NCI-H2081 (cell line): ENCODE data around the gene KNCN.

Experiments
- DNase-seq, 2 experiments: peaks; one replicate each; lab custom pipeline; 2025; lab: John Stamatoyannopoulos, UW

The KNCN gene

GRCh38 chr1:46497665-46498064 lies 53.8 kb downstream of the KNCN start:
- no peak for DNase-seq

- DNase-seq, result no peak
Observed at GRCh38 chr1:46497020-46497419, 54.4 kb downstream of the KNCN start.

- DNase-seq, result no peak
Observed at GRCh38 chr1:46496505-46496904, 54.9 kb downstream of the KNCN start.

GRCh38 chr1:46495778-46496177 lies 55.7 kb downstream of the KNCN start:
- no peak for DNase-seq
